Peyer's patch (tissue), 4 donors: Measurements from ENCODE around the gene KLHL18. TPM values are rescaled to one million over a fixed set of nuclear protein-coding genes. Genes with fewer than 3 reads are reported as not detected.

ENCODE experiments used
- DNase-seq, 3 donors: peaks; one replicate each; pipeline ENCODE4 v3.0.0-alpha.2; 2017 to 2019
- H3K27ac ChIP-seq, 4 donors: fragments of 200-600 bp; sonication (generic); one replicate each; pipeline ENCODE4 v1.5.1; 2016 to 2019
- H3K27me3 ChIP-seq, 2 donors: fragments of 200-600 bp; sonication (generic); one replicate each; pipeline ENCODE4 v1.5.1; 2019
- H3K36me3 ChIP-seq, 3 donors: fragments of 200-600 bp; sonication (generic); one replicate each; pipeline ENCODE4 v1.5.1; 2016 to 2019
- H3K4me1 ChIP-seq, 4 donors: fragments of 200-600 bp; sonication (generic); one replicate each; pipeline ENCODE4 v1.5.1; 2016 to 2019
- H3K4me3 ChIP-seq, 4 donors: fragments of 200-600 bp; sonication (generic); 1 replicate in 3 of 4; 2 replicates in 1 of 4; pipeline ENCODE4 v1.5.1; 2016 to 2019; ENCODE audit warnings: mild to moderate bottlenecking in 1 of 4
- H3K9me3 ChIP-seq, 4 donors: fragments of 200-600 bp; sonication (generic); one replicate each; pipeline ENCODE4 v1.5.1; 2016 to 2019; ENCODE audit warnings: mild to moderate bottlenecking in 1 of 4
- POLR2A ChIP-seq, 2 donors: fragments of 450-650 bp; IDR thresholded peaks; one replicate each; pipeline ENCODE4 v1.5.1; 2017; ENCODE audit warnings: antibody characterized with exemption in 2 of 2, mild to moderate bottlenecking in 2 of 2, moderate library complexity in 2 of 2
- total RNA-seq, 4 donors: library from RNA; depleted of rRNA; stranded (reverse); fragments of >200 nt; gene quantifications; one replicate each; pipeline ENCODE4 v1.1.0, GENCODE V29; 2016
- TF ChIP-seq, protein P1 (sequence below), 6 experiments: fragments of 450-650 bp in 4 of 6; fragments of 200-600 bp in 2 of 6; sonication (generic) in 1 of 6; IDR thresholded peaks; one replicate each; pipeline ENCODE4 v1.5.1; 2017 to 2019; ENCODE audit warnings: antibody characterized with exemption in 6 of 6, mild to moderate bottlenecking in 3 of 6, moderate library complexity in 1 of 6

Gene KLHL18
- total RNA-seq, 4 donors from 2014 or later, result 12.1 to 19.5 (median 16.6) TPM

- no peaks in the 10 kb centered on the region for H3K9me3 ChIP-seq
- no peak for TF ChIP-seq POLR2A (IDR thresholded peaks at IDR 0.05)
- TF ChIP-seq, protein P1, sequence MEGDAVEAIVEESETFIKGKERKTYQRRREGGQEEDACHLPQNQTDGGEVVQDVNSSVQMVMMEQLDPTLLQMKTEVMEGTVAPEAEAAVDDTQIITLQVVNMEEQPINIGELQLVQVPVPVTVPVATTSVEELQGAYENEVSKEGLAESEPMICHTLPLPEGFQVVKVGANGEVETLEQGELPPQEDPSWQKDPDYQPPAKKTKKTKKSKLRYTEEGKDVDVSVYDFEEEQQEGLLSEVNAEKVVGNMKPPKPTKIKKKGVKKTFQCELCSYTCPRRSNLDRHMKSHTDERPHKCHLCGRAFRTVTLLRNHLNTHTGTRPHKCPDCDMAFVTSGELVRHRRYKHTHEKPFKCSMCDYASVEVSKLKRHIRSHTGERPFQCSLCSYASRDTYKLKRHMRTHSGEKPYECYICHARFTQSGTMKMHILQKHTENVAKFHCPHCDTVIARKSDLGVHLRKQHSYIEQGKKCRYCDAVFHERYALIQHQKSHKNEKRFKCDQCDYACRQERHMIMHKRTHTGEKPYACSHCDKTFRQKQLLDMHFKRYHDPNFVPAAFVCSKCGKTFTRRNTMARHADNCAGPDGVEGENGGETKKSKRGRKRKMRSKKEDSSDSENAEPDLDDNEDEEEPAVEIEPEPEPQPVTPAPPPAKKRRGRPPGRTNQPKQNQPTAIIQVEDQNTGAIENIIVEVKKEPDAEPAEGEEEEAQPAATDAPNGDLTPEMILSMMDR (IDR thresholded peaks at IDR 0.05), result peak in 3 of 6 experiments; percentile 2 to 66 (median 27)
- no peak overlapping the region for H3K27ac ChIP-seq
- peak in 2 of 3 donors; percentile 37 to 60 for DNase-seq
- H3K4me3 ChIP-seq, result no peak overlapping the region
- H3K27me3 ChIP-seq, result no peaks in the 10 kb centered on the region
- H3K4me1 ChIP-seq, result no peaks in the 10 kb centered on the region
- H3K36me3 ChIP-seq, result no peaks in the 10 kb centered on the region
Measured at GRCh38 chr3:47370887-47371697, 88.3 kb downstream of the KLHL18 start.

GRCh38 chr3:47374587-47374986 is 91.8 kb downstream of the KLHL18 start:
- H3K9me3 ChIP-seq, result no peaks in the 10 kb centered on the region
- peaks cover 0 to 8% (median 3%) of the 10 kb centered on the region in 4 donors for H3K4me1 ChIP-seq
- no peak for DNase-seq
- no peaks in the 10 kb centered on the region for H3K36me3 ChIP-seq
- TF ChIP-seq POLR2A (IDR thresholded peaks at IDR 0.05), result no peak
- TF ChIP-seq, protein P1 (IDR thresholded peaks at IDR 0.05), result no peak
- H3K27me3 ChIP-seq, result no peaks in the 10 kb centered on the region
- H3K27ac ChIP-seq, result no peak overlapping the region
- no peak overlapping the region for H3K4me3 ChIP-seq

GRCh38 chr3:47376393-47376792 is 93.6 kb downstream of the KLHL18 start:
- Histone ChIP-seq H3K4me3 (no peak overlapping the region), H3K4me1 (peaks cover 0 to 14% (median 5%) of the 10 kb centered on the region in 4 donors), H3K9me3 (no peaks in the 10 kb centered on the region), H3K27ac (no peak overlapping the region), H3K27me3 (no peaks in the 10 kb centered on the region), H3K36me3 (no peaks in the 10 kb centered on the region)
- TF ChIP-seq, protein P1 (IDR thresholded peaks at IDR 0.05), result no peak
- TF ChIP-seq POLR2A (IDR thresholded peaks at IDR 0.05), result no peak
- no peak for DNase-seq

GRCh38 chr3:47377186-47377585 is 94.4 kb downstream of the KLHL18 start:
- TF ChIP-seq POLR2A (IDR thresholded peaks at IDR 0.05), result no peak
- TF ChIP-seq, protein P1 (IDR thresholded peaks at IDR 0.05), result no peak
- Histone ChIP-seq H3K9me3 (no peaks in the 10 kb centered on the region), H3K27me3 (no peaks in the 10 kb centered on the region), H3K27ac (no peak overlapping the region), H3K4me3 (no peak overlapping the region), H3K36me3 (no peaks in the 10 kb centered on the region), H3K4me1 (peaks cover 0 to 19% (median 5%) of the 10 kb centered on the region in 4 donors)
- DNase-seq, result no peak

DNA sequence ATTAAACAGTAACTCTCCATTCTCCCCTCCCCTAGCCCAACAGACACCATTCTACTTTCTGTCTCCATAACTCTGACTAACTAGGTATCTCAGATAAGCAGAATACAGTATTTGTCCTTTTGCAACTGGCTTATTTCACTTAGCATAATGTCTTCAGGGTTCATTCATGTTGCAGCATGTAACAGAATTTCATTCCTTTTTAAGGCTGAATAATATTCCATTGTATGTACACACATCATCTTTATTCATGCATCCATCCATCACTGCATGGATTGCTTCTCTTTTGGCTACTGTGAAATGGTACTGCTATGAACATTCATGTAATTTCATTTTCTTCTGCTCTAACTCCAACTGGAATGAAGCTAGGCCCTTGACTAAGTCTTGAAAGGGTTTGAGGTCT is 96.1 kb downstream of the KLHL18 start:
- Histone ChIP-seq H3K36me3 (no peaks in the 10 kb centered on the region), H3K27ac (no peak overlapping the region), H3K4me1 (peaks cover 0 to 21% (median 5%) of the 10 kb centered on the region in 4 donors), H3K27me3 (no peaks in the 10 kb centered on the region), H3K4me3 (no peak overlapping the region), H3K9me3 (no peaks in the 10 kb centered on the region)
- DNase-seq, result no peak
- TF ChIP-seq, protein P1 (IDR thresholded peaks at IDR 0.05), result no peak
- TF ChIP-seq POLR2A (IDR thresholded peaks at IDR 0.05), result no peak
